Measurements from ENCODE around the gene EPS8L2.
"Not testable (repeated sequence)": the region's sequence is repeated elsewhere in the genome, so short reads cannot be mapped to it uniquely, and the experiment has no call there.

Gene EPS8L2

DNA sequence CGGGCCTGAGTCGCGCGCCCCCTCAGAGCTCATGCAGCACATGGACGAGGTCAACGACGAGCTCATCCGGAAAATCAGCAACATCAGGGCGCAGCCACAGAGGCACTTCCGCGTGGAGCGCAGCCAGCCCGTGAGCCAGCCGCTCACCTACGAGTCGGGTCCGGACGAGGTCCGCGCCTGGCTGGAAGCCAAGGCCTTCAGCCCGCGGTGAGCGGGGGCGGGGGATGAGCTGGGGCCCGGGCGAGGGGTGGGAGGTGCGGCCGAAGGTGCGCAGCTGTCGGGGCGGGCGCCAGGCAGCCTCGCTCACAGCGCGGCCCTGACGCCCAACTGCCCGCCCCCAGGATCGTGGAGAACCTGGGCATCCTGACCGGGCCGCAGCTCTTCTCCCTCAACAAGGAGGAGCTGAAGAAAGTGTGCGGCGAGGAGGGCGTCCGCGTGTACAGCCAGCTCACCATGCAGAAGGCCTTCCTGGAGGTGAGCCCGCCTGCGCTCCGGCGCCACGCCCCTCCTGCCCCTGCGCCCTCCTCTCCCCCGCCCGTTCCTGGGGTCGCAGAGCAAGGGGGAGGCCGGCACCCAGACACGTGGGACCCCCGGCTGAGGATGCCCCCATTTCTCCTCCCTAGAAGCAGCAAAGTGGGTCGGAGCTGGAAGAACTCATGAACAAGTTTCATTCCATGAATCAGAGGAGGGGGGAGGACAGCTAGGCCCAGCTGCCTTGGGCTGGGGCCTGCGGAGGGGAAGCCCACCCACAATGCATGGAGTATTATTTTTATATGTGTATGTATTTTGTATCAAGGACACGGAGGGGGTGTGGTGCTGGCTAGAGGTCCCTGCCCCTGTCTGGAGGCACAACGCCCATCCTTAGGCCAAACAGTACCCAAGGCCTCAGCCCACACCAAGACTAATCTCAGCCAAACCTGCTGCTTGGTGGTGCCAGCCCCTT, 20.5 kb downstream of the EPS8L2 start:
- no peak for FAIRE-seq

DNA sequence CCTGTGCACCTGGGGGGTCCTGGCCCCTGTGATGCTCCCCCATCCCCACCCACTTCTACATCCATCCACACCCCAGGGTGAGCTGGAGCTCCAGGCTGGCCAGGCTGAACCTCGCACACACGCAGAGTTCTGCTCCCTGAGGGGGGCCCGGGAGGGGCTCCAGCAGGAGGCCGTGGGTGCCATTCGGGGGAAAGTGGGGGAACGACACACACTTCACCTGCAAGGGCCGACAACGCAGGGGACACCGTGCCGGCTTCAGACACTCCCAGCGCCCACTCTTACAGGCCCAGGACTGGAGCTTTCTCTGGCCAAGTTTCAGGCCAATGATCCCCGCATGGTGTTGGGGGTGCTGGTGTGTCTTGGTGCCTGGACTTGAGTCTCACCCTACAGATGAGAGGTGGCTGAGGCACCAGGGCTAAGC, 21.3 kb downstream of the EPS8L2 start:
- FAIRE-seq, result no peak

DNA sequence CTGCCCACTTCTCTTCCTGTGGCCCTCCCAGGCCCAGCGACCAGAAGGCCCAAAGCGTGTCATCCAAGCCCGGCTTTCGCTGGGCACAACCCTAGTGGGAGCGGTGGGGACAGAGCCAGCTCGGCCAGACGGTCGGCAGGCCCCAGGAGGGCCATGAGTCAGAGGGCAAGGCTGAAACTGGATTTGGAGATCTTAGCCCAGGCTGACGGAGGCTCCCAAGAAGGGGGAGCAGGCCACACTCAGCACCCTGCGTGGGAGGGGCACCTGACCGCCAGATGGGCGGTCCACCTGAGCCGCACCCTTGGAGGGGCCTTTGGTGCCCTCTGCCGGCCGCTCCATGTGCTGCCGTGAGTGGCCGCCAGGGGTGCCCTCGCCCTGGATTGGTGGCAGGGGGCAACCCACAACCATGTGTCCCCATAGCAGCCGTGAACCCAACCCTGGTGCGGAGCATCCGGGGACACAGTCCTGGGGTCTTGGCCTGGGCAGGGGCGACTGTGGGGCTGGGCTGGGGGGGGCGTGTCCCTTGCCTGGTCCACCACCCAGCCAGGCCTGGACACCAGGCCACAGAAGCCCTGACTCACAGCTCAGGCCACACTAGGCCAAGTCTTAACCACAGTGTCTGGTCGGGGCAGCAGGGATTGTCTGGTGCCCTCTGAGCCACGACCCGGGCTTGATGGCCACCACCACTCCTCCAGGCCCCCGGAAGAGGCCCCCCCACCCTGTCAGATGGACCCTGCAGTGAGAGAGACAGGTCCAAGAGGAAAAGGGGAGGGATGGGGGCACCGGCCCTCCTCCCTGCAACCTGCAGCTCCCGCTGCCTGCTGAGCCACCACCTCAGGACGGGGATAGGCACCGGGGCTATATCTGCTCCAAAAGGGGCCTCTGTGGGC, 22.1 kb downstream of the EPS8L2 start:
- peak; percentile 49 for FAIRE-seq

DNA sequence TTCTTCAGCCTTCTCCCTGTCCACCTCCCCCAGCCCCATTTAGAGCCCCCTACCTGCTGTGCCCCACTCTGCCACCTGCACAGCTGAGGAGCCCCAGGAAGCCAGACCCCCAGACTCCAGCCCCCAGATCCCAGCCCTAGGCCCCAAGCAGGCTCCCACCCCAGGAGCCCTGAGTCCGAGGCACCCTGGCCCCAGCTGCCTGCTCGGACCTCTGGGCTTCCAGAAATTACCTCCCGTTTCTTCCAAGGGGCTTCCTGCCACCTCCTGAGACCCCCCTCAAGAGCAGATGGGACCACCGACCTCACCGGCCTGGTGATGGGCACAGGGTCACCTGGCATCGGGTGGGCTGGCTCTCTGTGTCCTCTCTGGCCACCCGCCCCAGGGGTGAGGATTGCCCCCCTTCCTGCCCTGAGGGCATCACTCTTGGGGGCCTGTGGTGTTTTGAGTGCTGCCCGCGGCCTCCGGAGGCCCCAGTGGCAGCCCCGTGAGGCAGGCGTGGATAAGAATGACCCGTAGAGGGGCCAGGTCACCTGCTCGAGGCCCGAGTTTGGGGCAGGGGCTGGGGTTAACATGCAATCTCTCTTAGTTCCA, 23.0 kb downstream of the EPS8L2 start:
- no peak for FAIRE-seq

DNA sequence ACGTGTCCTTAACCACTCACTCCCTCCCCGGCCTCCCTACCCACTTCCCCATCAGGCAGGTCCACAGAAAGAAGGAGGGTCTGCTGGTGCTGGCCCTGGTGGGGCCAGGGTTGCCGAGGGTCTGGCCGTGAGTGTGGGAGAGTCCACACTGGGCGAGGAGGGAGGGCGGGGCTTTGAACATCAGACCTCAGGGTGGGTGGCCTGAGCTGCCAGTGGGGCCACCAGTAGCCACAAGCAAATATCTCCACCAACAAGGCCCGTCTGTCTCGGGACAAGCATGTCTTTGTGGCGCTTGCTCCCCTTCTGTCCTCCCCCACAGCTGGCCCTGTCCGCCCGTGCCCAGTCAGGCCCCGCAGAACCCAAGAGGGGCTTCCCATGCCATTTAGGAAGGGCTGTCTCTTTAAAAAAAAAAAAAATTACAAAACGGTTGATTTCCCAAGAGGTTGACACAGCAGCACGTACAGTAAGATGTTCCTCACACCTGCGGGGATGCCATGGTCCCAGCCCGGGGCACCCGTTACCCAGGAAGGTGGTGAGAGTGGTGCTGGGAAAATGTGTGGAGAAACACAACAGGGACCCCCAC, 23.6 kb downstream of the EPS8L2 start:
- no peak for FAIRE-seq

DNA sequence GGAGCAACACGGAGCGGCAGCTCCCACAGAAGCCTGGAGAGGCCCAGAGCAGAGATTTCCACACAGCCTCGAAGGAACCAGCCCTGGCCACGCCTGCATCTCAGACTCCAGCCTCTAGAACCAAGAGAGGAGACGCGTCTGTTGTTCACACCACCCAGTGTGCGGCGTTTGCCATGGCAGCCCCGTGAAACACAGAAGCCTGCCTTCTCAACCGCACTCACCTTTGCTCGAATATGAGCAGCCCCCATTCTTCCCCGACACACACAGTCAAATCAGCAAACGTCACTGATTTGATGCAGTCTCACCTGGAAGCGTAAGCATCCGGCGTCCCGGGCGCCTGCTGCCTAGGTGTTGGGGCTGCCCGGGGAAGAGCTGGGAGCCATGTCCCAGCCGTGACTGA, 27.0 kb downstream of the EPS8L2 start:
- FAIRE-seq, result no peak

DNA sequence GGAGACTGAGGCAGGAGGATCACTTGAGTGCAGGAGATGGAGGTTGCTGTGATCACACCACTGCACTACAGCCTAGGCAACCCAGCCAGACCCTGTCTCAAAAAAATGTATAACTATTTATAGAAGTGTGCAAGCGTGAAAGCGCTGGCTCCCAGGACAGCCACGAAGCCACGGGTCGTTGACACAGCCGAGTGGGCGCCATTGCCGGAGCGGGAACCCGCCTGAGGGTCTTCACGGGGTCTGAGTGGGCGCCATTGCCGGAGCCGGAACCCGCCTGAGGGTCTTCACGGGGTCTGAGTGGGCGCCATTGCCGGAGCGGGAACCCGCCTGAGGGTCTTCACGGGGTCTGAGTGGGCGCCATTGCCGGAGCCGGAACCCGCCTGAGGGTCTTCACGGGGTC, 28.5 kb downstream of the EPS8L2 start:
- FAIRE-seq, result not testable (repeated sequence)

DNA sequence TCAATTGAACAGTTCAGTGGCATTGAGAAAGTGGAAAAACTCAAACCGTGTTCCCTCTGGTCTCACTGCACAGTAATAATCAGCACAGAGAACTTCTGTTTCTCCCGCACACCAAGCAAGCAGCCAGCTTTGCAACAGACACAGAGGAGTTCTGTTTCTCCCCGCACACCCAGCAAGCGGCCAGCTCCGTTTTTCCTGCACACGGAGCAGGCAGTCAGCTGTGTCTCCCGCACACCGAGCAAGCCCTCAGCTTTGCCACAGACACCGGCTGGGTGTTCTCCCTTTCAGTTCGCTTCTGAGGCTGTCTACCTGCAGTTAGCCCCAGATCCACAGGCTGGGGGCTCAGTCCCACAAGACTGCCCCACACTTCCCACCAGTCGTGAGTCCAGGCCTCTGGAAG, 31.3 kb downstream of the EPS8L2 start:
- FAIRE-seq, result no peak

DNA sequence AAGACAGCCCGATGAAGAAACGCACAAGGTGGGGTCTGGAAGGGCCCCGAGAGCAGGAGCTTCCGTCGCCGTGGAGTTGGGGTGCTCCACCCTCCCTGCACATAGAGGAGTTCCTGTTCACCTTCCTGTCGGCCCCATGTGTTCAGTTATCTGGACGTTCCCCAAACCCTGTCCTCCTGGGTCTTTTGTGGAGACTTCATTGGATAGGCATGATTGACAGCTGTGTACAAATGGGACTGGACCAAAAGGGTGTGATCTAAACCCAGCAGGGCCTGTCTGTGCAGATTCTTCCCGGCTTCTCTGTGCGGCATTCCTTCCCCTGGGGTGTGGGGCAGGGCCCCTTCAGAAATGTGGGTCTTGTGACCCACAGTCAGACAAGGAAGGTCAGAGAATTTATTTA, 31.9 kb downstream of the EPS8L2 start:
- FAIRE-seq, result not testable (repeated sequence)

DNA sequence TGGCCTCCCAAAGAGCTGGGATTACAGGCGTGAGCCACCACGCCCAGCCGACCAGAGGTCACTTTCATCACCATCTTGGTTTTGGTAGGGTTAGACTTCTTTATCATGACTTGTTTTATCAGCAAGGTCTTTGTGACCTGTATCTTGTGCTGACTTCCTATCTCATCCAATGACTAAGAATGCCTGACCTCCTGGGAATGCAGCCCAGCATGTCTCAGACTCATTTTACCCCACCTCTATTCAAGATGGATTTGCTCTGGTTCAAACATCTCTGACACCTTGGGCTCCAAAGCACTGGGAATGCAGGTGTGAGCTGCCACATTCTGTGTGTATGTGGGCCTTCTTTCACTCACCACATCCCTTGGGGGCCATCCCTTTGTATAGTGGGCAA, 36.1 kb downstream of the EPS8L2 start:
- no peak for FAIRE-seq

DNA sequence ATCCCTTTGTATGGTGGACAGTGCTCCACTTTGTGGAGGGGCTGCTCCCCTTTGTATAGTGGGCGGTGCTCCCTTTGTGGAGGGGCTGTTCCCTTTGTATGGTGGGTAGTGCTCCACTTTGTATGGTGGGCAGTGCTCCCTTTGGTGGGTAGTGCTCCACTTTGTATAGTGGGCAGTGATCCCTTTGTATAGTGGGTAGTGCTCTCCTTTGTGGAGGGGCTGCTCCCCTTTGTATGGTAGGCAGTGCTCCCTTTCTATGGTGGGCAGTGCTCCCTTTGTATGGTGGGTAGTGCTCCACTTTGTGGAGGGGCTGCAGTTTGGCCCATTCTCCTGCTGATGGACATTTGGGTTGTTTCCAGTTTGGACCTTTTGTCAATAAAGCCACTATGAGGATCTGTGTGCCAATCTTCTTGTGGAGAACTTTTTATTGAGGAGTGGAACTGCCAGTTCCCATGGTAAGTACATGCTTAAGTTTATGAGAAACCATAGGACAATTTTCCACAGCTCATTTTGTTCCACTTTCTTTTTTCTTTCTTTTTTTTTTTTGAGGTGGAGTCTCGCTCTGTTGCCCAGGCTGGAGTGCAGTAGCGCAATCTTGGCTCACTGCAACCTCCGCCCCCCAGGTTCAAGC, 36.7 kb downstream of the EPS8L2 start:
- no peak for FAIRE-seq

DNA sequence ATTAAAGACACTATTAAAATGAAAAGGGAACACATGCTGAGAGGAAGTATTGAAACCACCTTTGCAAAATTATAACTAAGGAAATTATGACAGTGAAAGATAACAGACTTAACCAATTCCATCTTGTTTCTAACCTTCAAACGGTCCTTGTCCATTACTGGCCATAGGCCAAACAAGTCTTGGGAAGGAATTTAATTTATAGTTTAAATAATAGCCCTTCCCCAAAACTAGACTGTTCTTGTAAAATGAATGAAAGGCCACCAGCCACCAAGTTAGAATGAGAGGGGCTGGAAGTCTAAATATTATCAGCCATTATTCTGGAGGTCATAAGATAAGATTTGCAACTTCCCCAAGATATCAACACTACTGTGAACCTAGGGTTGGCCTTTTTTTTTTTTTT, 39.4 kb downstream of the EPS8L2 start:
- no peak for FAIRE-seq

DNA sequence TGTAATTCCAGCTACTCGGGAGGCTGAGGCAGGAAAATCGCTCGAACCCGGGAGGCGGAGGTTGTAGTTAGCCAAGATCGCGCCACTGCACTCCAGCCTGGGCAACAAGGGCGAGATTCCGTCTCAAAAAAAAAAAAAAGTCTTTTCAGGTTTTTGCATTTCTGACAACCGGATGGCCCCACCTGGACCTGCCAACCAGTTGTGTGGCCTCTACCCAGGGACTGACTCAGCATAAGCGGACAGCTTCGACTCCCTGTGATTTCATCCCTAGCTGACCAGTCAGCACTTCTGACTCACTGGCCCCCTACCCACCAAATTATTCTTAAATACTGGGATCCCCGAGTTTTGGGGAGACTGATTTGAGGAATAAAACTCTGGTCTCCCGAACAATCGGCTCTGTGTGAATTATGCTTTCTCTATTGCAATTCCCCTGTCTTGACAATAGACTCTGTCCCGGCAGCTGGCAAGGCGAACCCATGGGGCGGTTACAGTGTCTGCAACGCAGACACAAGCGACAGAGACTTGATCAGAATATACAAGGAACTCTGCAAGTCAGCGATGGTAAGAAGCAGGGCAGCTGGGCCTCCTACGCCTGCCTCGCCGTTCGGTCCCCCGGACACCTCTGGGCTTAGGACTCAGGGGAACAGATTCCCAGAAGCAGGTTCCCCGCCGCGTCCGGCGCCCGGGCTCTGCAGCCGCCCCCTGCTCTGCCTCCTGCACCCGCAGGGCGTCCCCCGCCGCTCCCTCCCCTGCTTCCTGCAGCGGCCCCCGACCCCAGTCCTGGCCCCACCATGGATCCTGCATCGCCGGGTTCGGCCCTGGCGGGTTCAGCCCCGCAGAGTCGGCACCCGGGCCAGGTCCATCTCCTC, 40.5 kb downstream of the EPS8L2 start:
- FAIRE-seq, result no peak

DNA sequence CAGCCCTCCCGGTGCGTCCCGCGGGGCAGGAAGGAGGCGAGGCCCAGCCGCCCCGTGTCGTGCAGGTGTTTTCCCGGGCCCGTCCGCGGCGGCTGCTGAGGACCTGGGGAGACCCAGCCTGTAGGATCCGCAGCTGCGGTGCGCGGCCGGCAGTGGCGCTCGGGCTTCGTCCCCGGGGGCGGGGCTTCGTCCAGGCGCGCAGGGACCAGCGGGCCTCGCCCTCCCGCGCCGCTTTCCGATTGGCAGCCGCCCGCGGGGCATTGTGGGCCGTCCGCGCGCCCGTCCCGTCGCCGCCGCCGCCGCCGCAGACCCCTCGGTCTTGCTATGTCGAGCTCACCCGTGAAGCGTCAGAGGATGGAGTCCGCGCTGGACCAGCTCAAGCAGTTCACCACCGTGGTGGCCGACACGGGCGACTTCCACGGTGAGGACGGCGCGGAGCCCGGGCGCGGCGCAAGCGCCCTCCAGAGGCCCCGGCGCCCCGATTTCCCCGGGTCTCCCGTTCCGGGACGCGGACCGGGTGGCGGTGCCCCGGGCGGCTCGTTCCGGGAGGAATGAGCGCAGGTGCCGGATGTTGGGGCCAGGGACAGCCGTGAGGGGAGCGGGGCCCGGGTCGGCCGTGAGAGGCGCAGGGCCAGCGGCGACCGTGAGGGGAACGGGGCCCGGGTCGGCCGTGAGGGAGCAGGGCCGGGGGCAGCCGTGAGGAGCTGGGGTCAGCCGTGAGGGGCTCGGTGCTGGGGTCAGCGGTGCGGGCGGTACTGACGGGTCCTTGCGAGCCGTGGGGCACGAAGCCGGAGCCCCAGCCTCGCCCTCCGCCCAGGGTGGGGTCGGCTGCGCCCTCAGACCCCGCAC, 41.4 kb downstream of the EPS8L2 start, which contains the start of gene TALDO1:
TALDO1 (plus strand) TSS at position 307 of the 849 bp plus-strand sequence; CDS start at position 325, 18 bp downstream.
- FAIRE-seq, result no peak

DNA sequence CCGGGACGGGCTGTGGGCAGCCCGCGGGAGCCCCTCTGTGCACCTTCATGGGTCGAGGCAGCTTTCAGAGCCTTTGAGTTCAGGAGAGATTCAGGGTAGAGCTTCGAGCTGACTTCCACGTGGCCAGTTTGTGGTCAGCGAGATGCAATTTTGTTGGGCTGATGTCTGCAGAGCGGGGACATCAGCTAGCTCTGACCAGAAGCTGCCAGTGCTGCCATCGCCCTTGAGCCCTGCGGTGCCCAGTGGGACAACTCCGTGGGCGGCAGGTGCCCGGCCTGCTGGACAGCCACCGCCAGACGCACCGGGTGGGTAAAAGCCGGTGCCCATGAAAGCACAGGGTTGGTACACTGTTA, 42.0 kb downstream of the EPS8L2 start:
- FAIRE-seq, result no peak

DNA sequence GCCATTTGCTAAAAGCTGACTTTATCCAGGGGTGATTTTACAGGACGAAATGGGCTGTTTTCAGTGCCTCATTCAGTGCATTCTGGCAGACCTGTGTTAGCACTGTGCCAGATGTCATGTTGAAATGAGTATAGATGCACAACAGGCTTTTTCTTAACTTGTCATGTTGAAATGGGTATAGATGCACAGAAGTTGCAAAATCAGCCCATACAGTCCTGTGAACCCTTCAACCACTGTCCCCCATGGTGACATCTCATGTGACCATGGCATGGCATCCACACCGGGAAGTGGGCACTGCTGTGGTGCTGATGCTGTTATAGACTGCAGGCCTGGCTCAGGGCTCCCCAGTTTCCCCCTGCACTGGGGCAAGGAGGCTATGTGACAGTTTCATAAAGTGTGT, 43.7 kb downstream of the EPS8L2 start:
- FAIRE-seq, result no peak

DNA sequence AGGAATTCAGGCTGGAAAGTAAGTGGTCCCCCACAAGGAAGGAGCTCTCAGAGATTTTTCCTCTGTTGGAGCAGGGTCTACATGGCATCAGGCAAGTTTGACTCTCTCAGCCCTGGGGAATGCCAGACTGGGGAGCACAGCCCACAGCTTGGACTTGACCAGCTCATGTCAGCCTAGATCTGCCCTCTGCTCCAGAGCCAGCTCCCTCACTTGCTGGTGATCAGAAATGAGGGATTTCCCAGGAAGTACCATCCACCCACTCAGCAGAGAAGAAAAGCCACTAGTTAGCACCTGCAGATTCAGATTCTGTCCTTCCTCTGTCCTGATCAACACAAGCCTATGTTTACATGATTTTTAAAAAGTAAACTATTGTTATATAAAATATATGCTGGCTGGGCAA, 54.2 kb downstream of the EPS8L2 start:
- no peak for FAIRE-seq

DNA sequence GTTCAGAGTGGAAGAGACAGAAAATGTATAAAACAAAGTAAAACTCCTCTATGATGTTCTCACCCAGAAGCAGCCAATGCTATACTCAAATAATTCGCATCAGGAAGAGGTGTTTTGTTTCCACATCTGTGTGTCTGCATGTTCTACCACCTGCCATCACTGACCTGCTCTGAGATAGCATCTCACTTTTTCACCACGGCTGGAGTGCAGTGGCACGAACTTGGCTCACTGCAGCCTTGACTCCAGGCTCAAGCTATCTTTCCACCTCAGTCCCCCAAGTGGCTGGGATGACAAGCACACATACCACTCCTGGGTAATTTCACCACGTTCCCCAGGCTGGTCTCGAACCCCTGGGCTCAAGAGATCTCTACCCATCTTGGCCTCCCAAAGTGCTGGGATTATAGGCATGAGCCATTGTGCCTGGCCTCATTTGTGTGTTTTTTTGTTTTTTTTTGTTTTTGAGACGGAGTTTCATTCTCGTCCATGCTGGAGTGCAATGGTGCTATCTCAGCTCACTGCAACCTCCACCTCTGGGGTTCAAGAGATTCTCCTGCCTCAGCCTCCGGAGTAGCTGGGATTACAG, 55.6 kb downstream of the EPS8L2 start:
- no peak for FAIRE-seq

DNA sequence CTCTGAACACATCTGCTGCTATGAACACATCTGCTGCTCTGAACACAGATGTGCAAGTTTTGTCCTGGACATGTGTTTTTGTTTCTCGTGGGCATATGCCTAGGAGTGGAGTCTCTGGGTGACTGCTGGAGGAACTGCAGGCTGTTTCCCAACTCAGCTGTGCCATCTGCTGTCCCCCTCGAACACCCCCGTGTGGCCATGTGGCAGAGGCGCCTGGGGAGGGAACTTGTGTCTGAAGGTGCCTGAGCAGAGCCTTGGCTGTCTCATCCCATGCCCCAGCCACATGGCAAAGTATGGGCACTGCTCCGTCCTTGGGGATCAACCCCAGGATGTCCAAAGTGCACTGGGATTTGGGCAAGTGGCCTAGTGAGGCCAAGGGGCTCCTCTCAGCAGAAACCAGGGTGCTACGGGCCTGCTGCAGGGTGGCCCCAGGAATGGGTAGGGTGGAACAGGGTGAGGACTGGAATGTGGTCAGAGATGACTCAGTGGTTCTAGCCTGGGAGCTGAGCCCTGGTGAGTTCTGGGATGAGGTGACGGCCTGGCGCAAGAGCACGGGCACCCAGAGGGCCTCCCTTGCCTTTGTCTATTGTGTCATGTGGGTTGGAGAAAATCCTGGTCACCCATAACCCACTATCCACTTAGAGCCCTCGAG, 56.5 kb downstream of the EPS8L2 start:
- FAIRE-seq, result no peak

DNA sequence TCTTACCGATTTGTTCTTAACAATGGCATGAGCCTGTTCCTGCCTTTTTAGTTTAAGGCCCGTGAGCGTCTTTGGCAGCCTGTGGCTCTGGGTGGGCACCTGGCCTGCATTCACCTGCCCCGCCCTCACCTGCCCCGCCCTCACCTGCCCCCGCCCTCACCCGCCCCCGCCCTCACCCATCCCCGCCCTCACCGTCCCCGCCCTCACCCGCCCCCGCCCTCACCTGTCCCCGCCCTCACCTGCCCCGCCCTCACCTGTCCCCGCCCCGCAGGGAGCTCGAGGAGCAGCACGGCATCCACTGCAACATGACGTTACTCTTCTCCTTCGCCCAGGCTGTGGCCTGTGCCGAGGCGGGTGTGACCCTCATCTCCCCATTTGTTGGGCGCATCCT, 57.0 kb downstream of the EPS8L2 start:
- no peak for FAIRE-seq

Measured in G401.6 (cell line).